COLO668 (cell line): ENCODE results near the gene SPRN.
"Not testable (repeated sequence)": the region's sequence is repeated elsewhere in the genome, so short reads cannot be mapped to it uniquely, and the experiment has no call there.

ENCODE experiments used
- DNase-seq: peaks from one replicate; lab custom pipeline; 2025; ENCODE audit not compliant: unreplicated experiment; lab: John Stamatoyannopoulos, UW

The SPRN gene

GRCh38 chr10:133424601-133425000 lies at the start of gene SPRN:
TSS of gene SPRN (minus strand) at chr10:133424625. CDS start at chr10:133423681, 944 bp downstream.
- DNase-seq, result not testable (repeated sequence)

- DNase-seq, result no peak
These were observed 49.6 kb upstream of the SPRN start for GRCh38 chr10:133474027-133474426.

- DNase-seq, result no peak
These were observed 48.8 kb upstream of the SPRN start for GRCh38 chr10:133473270-133473669.

GRCh38 chr10:133471300-133472109 lies 47.1 kb upstream of the SPRN start:
- no peak for DNase-seq

- DNase-seq, result not testable (repeated sequence)
These were observed 44.8 kb upstream of the SPRN start for GRCh38 chr10:133469205-133469604.

- no peak for DNase-seq
These were observed 43.0 kb upstream of the SPRN start for GRCh38 chr10:133467286-133467911.

GRCh38 chr10:133466683-133467275 lies 42.4 kb upstream of the SPRN start:
- DNase-seq, result no peak

- DNase-seq, result no peak
These were observed 41.6 kb upstream of the SPRN start for GRCh38 chr10:133465950-133466474.

- no peak for DNase-seq
These were observed 40.9 kb upstream of the SPRN start for GRCh38 chr10:133465191-133465949.

GRCh38 chr10:133464582-133465031 lies 40.2 kb upstream of the SPRN start:
- no peak for DNase-seq

- no peak for DNase-seq
These were observed 38.3 kb upstream of the SPRN start for GRCh38 chr10:133462512-133463305.

- DNase-seq, result no peak
These were observed 37.4 kb upstream of the SPRN start for GRCh38 chr10:133461841-133462240.

GRCh38 chr10:133461027-133461426 lies 36.6 kb upstream of the SPRN start:
- DNase-seq, result no peak

- no peak for DNase-seq
These were observed 35.9 kb upstream of the SPRN start for GRCh38 chr10:133460208-133460769.

- no peak for DNase-seq
These were observed 35.2 kb upstream of the SPRN start for GRCh38 chr10:133459454-133460207.

- no peak for DNase-seq
These were observed 34.5 kb upstream of the SPRN start for GRCh38 chr10:133458710-133459453.

GRCh38 chr10:133458021-133458709 lies 33.7 kb upstream of the SPRN start:
- no peak for DNase-seq
